Stimulated activated CD4-positive, alpha-beta T cell treated with anti-CD3 and anti-CD28 coated beads, Interleukin-4, amount 100 ng/mL, for 4 hours (primary cell): ENCODE results near the gene FAM83E.
A peak's percentile ranks its signal among the peaks of the same experiment; 100 is the strongest.

Source experiments
- DNase-seq, 2 experiments: peaks; one replicate each; pipeline ENCODE4 v3.0.0-alpha.2; 2020

Gene FAM83E

GRCh38 chr19:48627865-48628314 is 13.0 kb upstream of the FAM83E start:
- DNase-seq = no peak

GRCh38 chr19:48627201-48627864 is 12.5 kb upstream of the FAM83E start:
- DNase-seq = no peak

GRCh38 chr19:48625891-48626327 is 11.0 kb upstream of the FAM83E start:
- no peak for DNase-seq

GRCh38 chr19:48624791-48625723 is 10.2 kb upstream of the FAM83E start:
- no peak for DNase-seq

GRCh38 chr19:48624067-48624594 is 9.3 kb upstream of the FAM83E start:
- DNase-seq = peak; percentile 96 to 98

GRCh38 chr19:48623556-48624066 is 8.7 kb upstream of the FAM83E start:
- no peak for DNase-seq

- DNase-seq = no peak
Observed at GRCh38 chr19:48619692-48620585, 5.1 kb upstream of the FAM83E start.

GRCh38 chr19:48618916-48619691 is 4.2 kb upstream of the FAM83E start, which contains the start of the genes RPL18 and SPHK2:
Gene RPL18, minus strand, starts transcription at chr19:48619178. Its CDS starts 35 bp downstream, at chr19:48619143.
Gene SPHK2, plus strand, starts transcription at chr19:48619506. Its CDS starts 1,009 bp downstream, at chr19:48620515.
- peak; percentile 94 to 95 for DNase-seq

- DNase-seq = no peak
Observed at GRCh38 chr19:48618278-48618915, 3.5 kb upstream of the FAM83E start.

GRCh38 chr19:48617146-48617937 is 2.5 kb upstream of the FAM83E start:
- no peak for DNase-seq

- no peak for DNase-seq
Observed at GRCh38 chr19:48616491-48617056, 1.7 kb upstream of the FAM83E start.

- DNase-seq = no peak
Observed at GRCh38 chr19:48616041-48616436, 1.2 kb upstream of the FAM83E start.

- no peak for DNase-seq
Observed at GRCh38 chr19:48615231-48616040, 560 bp upstream of the FAM83E start.

GRCh38 chr19:48613852-48614435 is 932 bp downstream of the FAM83E start:
- no peak for DNase-seq

GRCh38 chr19:48613024-48613851 is 1.6 kb downstream of the FAM83E start:
- DNase-seq = no peak

GRCh38 chr19:48611872-48612271 is 3.0 kb downstream of the FAM83E start:
- DNase-seq = no peak

GRCh38 chr19:48609571-48610108 is 5.2 kb downstream of the FAM83E start:
- no peak for DNase-seq
